HG03196 (cell line): ENCODE measurements around the gene PRKCZ.

Source experiments
- ATAC-seq: cut with Tn5 transposase; IDR thresholded peaks from one replicate; pipeline ENCODE4 v1.9.1; 2021; ENCODE audit not compliant: unreplicated experiment

The PRKCZ gene

DNA sequence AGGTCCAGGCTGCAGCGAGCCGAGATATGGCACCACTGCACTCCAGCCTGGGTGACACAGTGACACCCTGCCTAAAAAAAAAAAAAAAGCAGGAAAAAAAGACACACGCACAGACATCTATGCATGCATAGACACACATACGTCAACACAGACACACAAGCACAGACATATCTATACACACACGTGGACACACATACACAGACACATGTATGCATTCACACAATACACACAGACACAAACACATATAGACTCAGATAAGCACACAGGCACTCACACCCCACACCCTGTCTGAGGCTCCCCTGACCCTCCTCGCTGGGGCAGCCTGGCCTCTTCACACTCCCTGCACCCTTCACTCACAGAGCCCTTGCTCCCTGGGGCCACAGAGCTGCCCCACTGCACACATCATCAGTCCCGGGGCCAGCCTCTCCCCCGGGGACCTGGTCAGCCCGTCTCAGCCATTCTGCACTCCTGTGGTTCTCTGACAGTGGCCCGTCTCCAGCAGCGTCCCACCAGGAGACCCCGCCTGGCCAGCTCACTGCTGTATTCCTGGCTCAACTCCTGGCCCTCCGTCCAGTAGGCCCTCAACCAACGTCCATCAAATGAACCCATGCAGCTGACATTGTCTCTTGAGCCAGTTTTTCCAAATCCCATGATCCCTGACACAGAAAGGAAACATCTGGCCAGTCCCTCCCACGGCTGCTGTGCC, 4.6 kb upstream of the PRKCZ start:
- no peak for ATAC-seq

DNA sequence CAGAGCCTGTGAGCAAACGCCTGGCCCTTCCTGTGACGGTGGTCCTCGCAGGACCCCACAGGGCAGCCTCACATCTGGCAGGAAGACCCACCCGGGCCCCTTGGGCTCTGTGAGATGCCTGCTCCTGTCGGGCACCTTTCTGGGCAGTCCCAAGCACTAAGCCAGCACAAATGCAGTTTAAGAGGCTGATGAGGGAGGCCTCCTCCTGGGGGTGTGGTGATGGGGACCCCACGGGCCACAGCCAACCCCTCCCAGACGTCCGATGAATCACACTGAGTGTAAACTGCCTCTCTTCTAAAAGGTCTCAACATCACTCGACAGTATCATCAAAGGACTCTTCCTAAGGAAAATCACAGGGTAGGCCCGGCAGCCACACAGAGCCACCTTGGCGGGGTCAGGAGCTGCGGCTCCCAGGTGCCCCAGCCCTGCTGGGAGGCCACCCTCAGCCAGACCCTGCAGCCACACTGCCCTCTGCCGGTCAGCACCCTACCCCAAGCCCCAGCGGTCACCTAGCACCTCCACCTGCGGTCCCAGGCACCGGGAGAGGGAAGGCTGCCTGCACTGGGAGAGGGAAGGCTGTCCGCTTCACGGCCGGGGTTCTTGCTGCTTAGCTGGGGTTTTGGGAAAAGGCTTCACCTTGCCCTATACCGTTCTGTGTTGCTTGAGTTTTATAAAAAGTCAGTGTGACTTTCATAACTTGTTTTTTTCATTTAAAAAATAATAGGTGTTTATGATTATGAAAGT, 3.9 kb upstream of the PRKCZ start:
- ATAC-seq, result no peak

DNA sequence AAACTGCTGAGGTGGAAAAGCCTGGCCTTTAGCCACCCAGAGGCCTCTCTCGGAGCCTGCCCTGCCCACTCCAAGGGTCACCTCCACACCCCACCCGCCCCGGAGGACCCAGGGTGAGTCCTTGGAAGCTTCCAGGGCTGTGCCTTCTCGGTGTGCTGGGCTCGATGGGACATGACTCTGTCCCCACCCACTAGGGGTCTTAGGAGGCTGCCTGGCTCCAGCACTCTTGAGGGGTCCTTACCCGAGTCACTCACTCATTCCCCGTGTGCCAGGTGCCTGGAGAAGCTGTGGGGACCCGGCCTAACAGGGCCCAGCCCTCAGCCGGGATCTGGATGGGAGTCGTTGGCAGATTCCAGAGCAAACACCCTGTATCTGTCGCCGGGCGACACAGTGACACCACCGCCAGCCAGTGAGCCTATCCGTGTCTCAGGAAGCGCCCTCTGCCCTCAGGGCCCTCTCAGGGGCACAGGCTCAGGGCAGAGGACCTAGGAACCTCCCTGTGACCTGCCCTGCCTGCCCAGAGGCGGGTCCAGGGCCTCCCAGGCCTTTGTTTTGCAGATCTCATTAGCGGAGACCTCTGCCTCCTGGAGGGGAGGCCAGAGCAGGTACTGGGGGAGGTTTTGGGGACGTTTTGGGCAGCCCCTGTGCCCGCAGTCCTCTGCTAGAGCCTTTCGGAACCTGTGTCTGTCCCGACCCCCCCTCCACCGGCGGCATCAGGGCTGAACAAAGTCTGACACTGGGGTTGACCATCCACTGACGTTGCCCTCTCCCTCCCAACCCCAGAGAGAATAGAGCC, 3.1 kb upstream of the PRKCZ start:
- ATAC-seq, result no peak

DNA sequence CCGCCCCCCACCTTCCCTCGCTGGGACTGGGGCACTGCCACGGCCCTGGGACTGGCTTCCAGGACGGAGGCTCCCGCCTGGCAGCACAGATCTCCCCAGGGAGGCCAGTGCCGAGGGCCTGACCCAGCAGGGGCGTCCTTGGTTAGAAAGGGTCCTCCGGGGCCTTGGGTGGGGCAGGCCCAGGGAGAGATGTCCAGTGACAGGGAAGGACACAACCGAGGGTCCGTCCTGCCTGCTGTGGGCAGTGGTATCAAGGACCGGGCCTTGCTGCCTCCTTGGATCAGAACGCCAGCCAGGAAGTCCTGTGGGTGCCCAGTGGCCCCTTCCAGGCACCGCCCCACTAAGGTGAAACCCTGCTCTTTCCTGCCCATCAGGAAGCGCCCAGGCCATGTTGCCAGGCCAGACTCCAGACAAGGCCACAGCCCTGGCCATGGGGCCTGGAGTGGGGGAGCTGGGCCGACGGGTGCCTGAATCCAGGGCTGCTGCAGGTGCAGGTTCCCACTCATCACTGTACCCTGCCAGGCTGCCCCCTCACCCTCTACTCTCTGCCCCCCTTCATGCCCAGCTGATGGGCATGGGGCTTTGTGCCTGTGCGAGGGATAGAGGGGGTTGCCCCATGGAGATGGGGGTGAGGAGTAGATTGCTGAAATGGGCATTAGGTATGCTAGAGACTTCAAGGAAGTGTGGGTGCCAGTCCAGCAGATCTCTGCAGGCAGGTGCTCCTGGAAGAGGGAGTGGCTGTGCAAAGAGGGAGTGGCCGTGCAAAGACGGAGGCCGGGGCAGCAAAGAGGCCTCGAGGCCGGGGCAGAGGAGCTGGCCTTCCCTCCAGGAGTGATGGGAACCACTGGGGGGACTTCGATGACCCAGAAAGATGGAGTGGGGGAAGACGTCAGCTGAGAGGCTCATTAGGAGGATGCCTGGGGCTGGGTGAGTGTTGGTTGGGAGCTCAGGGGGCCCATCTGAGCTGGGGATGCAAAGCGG, 2.2 kb upstream of the PRKCZ start:
- ATAC-seq, result no peak

DNA sequence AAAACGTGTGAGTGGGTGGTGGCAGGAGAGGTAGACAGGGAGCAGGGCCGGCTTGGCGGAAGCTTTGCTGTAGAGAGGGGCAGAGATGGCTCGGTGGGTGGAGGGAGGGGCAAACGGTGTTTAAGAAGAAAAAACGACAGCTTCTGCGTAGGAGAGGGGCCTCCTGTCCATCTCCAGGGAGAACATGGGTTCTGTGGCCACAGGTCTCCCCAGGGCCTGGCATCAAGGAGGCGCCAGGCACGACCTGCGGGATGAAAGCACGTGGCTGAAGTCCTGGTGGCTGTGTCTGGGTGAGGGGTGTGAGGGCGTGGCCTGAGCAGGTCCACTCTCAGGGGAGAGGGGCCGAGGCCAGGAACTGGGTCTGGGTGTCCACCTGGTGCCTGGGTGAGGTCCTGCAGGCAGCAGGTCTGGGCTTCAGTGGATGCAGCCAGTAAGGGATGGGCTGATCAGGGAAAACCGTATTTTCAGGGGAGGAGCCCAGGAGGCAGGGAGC, 940 bp upstream of the PRKCZ start:
- ATAC-seq, result no peak

DNA sequence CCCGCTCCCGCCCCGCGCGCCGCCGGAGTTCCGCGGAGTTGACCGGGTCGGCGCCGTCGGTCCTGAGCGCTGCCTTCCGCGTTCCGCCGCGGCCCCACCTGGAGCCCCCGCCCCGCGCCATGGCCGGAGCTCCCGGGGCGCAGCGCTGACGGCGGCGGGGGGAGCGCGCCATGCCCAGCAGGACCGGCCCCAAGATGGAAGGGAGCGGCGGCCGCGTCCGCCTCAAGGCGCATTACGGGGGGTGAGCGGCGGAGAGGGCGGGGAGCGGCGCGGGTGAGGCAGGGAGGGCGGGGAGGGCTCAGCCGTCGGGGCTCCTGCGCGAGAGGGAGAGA, 216 bp downstream of the PRKCZ start:
- ATAC-seq, result no peak

DNA sequence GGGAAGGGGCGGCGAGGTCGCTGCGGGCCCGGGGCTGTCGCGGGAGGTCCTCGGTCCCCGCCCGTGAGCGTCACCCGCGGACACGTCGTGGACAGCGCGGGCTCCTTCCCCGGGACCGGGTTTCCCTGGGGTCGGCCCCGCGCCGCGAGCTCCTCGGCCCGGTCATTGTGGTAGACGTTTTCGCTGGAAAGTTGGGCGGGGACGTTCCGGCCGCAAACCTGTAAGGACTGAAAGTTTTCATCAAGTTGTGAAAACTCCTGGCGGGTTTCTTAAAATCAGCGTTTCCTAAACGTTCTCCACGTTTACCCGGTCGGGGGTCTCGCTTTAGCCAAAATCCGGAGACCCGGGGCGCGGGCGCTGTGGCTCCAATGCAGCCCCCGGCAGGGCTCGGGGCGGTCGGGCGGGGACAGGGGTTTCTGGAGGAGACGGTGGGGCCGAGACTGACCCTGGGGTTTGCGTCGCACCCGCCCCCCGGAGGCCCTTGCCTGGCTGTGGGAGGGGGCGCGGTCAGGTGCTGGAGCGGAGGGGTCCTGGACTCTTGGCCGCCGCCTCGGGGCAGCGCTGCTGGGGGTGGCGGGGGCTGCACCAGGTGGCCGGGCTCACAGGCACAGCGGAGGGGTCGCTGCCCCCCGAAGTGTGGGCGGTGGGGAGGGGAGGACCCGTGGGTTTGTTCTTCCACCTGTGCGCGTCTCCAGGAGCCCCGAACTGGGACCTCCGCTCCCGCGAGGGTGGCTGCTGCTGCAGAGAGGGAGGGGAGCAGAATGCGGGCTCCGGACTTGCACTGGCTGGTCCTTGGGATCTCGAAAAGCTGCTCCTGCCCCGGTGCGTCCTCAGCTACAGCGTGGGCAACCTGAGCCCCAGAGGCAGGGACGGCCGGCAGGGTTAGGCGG, 827 bp downstream of the PRKCZ start:
- ATAC-seq, result no peak

DNA sequence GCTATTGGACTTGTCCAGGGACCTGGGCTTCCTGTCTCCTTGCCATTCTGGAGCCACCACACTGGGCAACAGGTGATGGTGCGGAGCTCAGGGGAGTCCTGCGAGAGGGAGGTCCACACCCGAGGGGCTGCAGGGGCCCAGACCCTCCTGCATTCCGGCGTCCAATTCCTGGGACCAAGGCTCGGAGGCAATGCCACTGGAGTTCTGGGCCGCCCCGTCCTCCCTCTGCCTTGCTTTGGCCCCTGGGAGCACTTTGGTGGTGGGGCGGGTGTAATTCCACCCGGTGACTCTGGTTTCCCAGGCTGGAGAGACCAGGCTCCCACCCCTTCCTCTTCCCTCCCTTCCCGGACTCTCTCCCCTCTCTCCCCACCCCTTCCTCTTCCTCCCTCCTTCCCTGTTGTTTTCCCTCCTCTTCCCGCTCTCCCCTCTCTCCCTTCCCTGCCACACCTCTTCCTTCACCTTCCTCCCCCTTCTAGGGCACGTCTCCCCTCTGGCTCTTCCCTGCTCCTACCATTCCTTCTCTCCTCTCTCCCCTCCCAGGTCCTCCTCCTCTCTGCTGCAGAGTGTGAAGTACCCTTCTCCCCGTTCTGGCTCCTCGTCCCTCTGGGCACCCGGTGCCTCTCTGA, 2.0 kb downstream of the PRKCZ start:
- ATAC-seq, result no peak

DNA sequence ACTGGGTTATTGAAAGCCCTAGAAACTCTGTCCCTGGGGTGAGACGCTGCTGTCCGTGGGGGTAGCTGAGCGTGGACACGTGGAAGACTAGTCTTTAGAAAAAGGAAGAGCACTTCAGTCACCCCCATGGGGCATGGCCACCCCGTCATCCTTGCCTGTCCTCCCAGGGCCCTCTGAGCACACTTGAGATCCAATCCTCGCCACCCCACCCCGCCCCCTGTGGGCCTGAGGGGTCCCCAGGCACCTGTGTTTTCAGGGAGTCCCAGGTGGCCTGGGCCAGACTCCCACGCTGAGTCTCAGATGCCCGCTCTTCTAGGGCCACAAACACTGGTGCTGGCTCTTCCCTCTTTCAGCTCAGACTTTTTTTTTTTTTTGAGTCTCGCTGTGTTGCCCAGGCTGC, 2.5 kb downstream of the PRKCZ start:
- ATAC-seq, result no peak

DNA sequence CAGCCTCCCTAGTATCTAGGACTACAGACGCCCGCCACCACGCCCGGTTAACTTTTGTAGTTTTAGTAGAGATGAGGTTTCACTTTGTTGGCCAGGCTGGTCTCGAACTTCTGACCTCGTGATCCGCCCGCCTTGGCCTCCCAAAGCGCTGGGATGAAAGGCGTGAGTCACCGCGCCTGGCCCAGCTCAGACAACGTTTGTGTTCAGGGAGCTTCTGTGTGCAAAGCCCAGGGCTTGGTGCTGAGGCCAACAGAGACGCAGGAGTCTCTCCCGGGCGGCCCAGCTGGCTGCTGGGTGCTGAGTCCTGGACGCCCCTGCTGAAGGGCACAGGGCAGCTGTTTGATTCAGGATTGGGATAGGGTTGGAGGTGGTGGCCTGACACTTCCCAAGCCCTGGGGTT, 3.0 kb downstream of the PRKCZ start:
- ATAC-seq, result no peak

DNA sequence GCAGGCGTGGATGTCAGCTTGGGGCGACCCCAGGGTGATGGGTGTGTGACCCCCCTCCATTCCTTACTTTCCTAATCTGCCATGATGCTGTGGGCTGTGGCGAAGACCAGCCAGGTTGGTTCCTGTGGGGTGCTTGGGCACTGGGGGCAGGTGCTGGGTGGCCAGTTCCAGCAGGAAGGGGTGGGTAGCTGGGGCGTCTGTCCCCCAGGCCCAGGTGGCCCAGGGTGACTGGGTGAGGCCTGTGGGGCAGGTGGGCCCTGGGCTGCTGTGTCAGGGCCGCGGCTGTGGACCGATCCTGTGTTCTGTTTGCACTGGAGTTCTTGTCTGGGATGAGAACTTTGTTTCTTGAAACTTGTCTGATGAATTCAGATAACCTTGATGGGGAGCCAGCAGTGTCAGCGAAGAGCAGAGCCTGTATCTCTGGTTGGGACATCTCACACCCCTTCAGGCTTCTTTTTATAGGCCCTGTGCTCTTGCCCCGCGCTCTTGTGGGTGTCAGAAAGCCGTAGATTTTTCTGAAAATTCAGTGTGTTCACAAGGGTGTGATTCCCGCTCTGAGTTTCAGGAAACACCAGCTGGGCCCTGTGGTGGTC, 3.7 kb downstream of the PRKCZ start:
- ATAC-seq, result no peak

DNA sequence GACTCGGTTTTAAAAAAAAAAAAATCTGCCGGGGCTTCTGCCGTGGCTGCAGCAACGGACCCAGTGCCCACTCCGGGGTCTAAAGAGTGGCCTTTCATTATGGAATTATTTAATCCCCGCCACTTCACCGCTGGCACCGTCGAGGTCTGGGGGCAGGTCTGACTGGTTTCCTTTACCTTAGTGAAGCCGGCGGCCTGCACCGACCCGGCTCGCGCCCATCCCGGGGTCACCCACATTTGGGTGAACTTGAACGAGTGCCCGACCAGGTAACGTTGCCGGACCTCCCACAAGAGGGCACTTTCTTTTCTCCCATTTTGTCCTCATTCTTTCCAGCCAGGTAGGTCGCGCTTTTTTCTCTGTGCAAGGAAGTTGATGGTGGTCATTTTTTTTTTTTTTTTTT, 4.3 kb downstream of the PRKCZ start:
- no peak for ATAC-seq

DNA sequence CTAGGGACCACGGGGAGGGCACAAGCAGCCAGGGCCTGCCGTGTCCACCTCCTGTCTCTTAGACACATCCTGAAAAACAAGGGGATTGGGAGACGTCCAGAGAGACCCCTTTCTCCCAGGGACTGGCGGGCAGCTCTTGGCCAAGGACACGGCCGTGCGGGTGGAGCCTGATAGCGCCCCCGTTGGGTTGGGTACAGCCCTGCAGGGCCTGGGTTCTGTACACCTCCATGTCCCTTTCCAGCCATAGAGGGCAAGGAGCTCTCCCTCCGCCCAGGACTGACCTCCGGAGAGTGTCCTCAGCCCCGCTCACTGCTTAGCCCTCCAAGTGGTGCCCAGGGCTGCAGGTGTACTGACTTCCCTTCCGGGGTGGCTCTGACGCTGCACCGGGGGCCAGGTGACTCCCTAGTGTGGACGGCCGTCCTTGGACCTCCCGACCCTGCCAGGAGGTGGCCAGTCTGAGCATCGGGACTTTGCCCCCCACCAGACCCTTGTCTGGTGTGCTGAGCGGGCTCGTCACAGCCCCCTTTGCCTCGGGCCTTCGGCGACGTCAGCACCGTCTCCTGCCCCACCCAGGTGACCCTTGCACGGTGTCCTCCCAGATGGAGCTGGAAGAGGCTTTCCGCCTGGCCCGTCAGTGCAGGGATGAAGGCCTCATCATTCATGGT, 5.8 kb downstream of the PRKCZ start:
- no peak for ATAC-seq

DNA sequence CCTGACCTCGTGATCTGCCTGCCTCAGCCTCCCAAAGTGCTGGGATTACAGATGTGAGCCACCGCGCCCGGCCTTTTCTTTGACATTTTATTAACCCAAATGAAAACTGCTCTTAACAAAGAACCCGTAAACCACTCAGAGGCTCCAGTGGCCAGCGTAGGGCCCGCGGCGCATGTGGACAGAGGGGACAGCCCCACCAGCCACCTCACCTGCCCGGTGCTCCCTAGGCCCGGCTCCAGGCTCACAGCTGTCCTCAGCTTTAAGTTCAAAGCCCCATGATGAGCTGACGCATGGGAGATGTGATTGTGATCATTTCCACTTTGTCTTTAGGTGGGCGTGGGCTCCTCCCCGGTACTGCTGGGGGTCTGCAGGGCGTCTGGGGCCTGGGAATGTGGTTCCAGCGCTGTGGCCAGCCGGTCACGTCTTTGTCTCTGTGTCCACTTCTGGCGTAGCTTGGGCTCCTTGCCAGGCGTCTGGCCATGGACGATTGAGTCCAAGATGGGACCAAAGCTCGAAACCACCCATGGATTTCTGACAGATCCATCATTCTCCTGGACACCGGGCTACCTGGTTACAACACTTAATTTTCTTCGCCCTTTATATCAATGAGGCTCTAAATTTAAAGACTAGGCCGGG, 6.9 kb downstream of the PRKCZ start:
- no peak for ATAC-seq

DNA sequence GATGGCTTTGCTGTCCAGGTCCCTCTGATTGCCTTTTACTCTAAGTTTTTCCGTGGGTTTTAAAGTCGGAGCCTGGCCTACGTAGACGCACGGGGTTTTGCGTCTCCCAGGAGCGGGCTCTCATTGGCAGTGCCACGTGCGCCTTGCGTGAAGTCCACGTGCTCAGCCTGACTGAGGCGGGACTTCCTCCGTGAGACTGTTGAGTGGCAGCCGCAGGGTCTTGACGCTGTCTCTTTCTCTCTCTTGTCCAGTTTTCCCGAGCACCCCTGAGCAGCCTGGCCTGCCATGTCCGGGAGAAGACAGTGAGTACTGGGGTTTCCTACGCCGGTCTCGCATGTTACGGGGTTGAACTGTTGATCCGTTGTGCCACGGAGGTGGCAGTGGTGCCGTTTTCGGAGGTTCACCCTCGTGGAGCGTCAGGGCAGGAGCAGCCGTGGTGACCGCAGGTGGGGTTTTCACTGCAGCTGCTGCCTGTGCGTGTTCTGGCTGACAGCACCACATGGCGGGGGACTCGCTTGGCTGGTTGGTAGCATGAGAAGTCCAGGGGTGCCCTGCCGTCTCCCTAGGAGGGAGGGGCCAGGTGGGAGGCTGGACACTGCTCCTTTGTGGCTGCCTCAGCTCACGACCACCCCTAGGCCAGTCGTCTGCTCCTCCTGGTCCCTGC, 9.2 kb downstream of the PRKCZ start:
- no peak for ATAC-seq

DNA sequence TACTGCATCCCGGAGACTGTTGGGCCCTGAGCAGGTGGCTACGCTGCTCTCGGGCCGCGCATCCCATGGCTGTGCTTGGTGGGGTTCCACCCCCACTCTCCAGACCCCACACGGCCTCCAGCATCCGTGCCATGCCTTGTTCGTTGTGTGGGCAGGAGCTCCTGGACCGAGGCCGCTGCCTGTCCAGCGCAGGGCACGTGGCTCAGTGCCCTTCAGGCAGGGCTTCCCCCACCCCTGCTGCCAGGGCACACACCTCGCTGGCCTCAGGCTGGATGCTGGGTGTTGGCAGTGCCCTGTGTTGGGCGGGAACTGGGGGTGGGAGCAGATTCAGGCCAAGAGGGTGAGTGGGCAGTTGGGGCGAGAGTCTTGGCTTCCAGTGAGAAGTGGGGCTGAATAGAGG, 9.9 kb downstream of the PRKCZ start:
- no peak for ATAC-seq

DNA sequence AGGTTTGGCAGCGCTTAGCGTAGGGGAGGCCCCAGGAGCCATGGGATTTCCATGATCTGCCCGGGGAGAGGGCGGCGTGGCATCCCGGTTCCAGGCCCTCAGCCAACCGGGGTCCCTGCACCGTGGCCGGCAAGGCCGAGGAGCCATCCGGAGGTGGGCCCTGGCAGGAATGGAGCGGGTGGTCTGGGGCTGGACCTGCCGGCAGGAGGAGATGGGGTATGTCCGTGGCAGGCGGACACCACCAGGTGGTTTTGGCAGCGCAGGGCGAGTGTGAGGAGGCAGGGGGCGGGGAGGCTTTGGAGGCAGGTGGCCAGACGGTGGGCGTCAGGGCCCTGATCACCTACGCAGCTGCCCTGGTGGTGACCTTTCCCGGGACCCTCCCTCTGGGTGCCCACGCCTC, 10.3 kb downstream of the PRKCZ start:
- no peak for ATAC-seq
